Transverse colon (tissue), 4 donors: ENCODE data around the gene SDK1. TPM values are rescaled to one million over a fixed set of nuclear protein-coding genes. Genes with fewer than 3 reads are reported as not detected.

Experiments
- DNase-seq: peaks from one replicate; pipeline ENCODE4 v3.0.0-alpha.2; 2019
- H3K27ac ChIP-seq, 4 donors: fragments of 200-600 bp; sonication (generic); 2 replicates each; pipeline ENCODE4 v1.5.1; 2016 to 2018; ENCODE audit warnings: inconsistent platforms in 4 of 4
- H3K27me3 ChIP-seq: fragments of 200-600 bp; sonication (generic); 2 replicates; pipeline ENCODE4 v1.5.1; 2017; ENCODE audit warnings: inconsistent platforms
- H3K36me3 ChIP-seq, 4 donors: fragments of 200-600 bp; sonication (generic); 2 replicates each; pipeline ENCODE4 v1.5.1; 2017 to 2019; ENCODE audit warnings: inconsistent platforms in 4 of 4
- H3K4me1 ChIP-seq, 4 donors: fragments of 200-600 bp; sonication (generic); 2 replicates each; pipeline ENCODE4 v1.5.1; 2017 to 2020; ENCODE audit warnings: inconsistent platforms in 4 of 4
- H3K4me3 ChIP-seq, 4 donors: fragments of 200-600 bp; sonication (generic); 1 replicate in 1 of 4; 2 replicates in 3 of 4; pipeline versions ENCODE4 v1.5.1 to v1.6.1; 2017 to 2019; ENCODE audit warnings: inconsistent platforms in 4 of 4
- H3K9me3 ChIP-seq, 2 donors: fragments of 200-600 bp; sonication (generic); 2 replicates each; pipeline ENCODE4 v1.5.1; 2017 to 2019; ENCODE audit warnings: inconsistent platforms in 2 of 2
- CTCF ChIP-seq, 5 experiments: fragments of 200-600 bp in 3 of 5; fragments of 450-650 bp in 2 of 5; sonication (generic) in 3 of 5; IDR thresholded peaks; 1 replicate in 2 of 5; 2 replicates in 3 of 5; pipeline ENCODE4 v1.5.1; 2016 to 2017; ENCODE audit warnings: antibody characterized with exemption in 5 of 5, inconsistent platforms in 3 of 5, mild to moderate bottlenecking in 2 of 5, moderate library complexity in 1 of 5
- EP300 ChIP-seq: sonication (generic); formaldehyde crosslinking; IDR thresholded peaks from one replicate; pipeline ENCODE4 v1.6.1; 2017; ENCODE audit warnings: antibody characterized with exemption, low read depth
- POLR2A ChIP-seq: fragments of 450-650 bp; IDR thresholded peaks from one replicate; pipeline ENCODE4 v1.6.1; 2016; ENCODE audit warnings: antibody characterized with exemption, mild to moderate bottlenecking, moderate library complexity
- POLR2AphosphoS5 ChIP-seq, 3 donors: sonication (generic); formaldehyde crosslinking; IDR thresholded peaks; one replicate each; pipeline ENCODE4 v1.6.1; 2016; ENCODE audit warnings: antibody characterized with exemption in 3 of 3
- WGBS, 2 donors: methylation state at CpG; one replicate each; pipeline ENCODE4 v1.1.5; 2018; ENCODE audit warnings: low coverage in 1 of 2; 5-methylcytosine and 5-hydroxymethylcytosine counted together
- in situ Hi-C, 4 donors: fragments of 200-750 bp; cut with MboI; loops; one replicate each; pipeline versions ENCODE4 v1.15.0 to v1.15.1; 2017; ENCODE audit warnings: low sequenced_read_pairs in 3 of 4, low pct_ligation_motif_present in 1 of 4, low pct_unique_long_range_greater_than_20kb in 1 of 4
- intact Hi-C: fragments of 100-400 bp; cut with DNase I; formaldehyde crosslinking; loops from one replicate; pipeline ENCODE4 v1.15.1; 2023; ENCODE audit warnings: low total_unique reads
- total RNA-seq, 4 donors: library from RNA; depleted of rRNA; stranded (reverse); fragments of >200 nt; gene quantifications; one replicate each; pipeline ENCODE4 v1.1.0, GENCODE V29; 2016

The SDK1 gene
- total RNA-seq, 4 donors from 2014 or later, result 4.0 to 8.6 (median 5.4) TPM

- no peak overlapping the region for H3K27ac ChIP-seq
- no peak for TF ChIP-seq POLR2A
- no peak for TF ChIP-seq POLR2AphosphoS5 (IDR thresholded peaks at IDR 0.05)
- TF ChIP-seq EP300, result no peak
- TF ChIP-seq CTCF (IDR thresholded peaks at IDR 0.05), result no peak
- DNase-seq, result no peak
- intact Hi-C loops (no loop called here), in situ Hi-C loops (no loop called here)
- H3K4me1 ChIP-seq, result no peaks in the 10 kb centered on the region
- no peaks in the 10 kb centered on the region for H3K36me3 ChIP-seq
- 80 to 95% methylated on average over 1 to 29 of the region's 34 CpGs for WGBS, 2 donors
- no peaks in the 10 kb centered on the region for H3K9me3 ChIP-seq
- no peaks in the 10 kb centered on the region for H3K27me3 ChIP-seq
- no peak overlapping the region for H3K4me3 ChIP-seq
Observed at GRCh38 chr7:4175346-4175973, 874.4 kb downstream of the SDK1 start.

- H3K4me3 ChIP-seq, result no peak overlapping the region
- H3K36me3 ChIP-seq, result no peaks in the 10 kb centered on the region
- no peak overlapping the region for H3K27ac ChIP-seq
- no peaks in the 10 kb centered on the region for H3K27me3 ChIP-seq
- in situ Hi-C loops, result no loop called here
- DNase-seq, result no peak
- intact Hi-C loops, result no loop called here
- 89% methylated on average over 6 of the region's 6 CpGs; no CpG with 5 or more reads in 1 of the 2 donors for WGBS, 2 donors
- TF ChIP-seq POLR2A, result no peak
- TF ChIP-seq CTCF (IDR thresholded peaks at IDR 0.05), result no peak
- no peak for TF ChIP-seq POLR2AphosphoS5 (IDR thresholded peaks at IDR 0.05)
- no peak for TF ChIP-seq EP300
- H3K4me1 ChIP-seq, result no peaks in the 10 kb centered on the region
- H3K9me3 ChIP-seq, result no peaks in the 10 kb centered on the region
Observed at GRCh38 chr7:4177001-4177400, 875.9 kb downstream of the SDK1 start.

GRCh38 chr7:4178416-4178815 is 877.4 kb downstream of the SDK1 start:
- H3K27me3 ChIP-seq, result no peaks in the 10 kb centered on the region
- no peak overlapping the region for H3K27ac ChIP-seq
- no peak overlapping the region for H3K4me3 ChIP-seq
- TF ChIP-seq EP300 (no peak), POLR2A (no peak), CTCF (IDR thresholded peaks at IDR 0.05) (no peak), POLR2AphosphoS5 (IDR thresholded peaks at IDR 0.05) (no peak)
- intact Hi-C loops, result no loop called here
- DNase-seq, result no peak
- H3K4me1 ChIP-seq, result no peaks in the 10 kb centered on the region
- in situ Hi-C loops, result no loop called here
- H3K9me3 ChIP-seq, result no peaks in the 10 kb centered on the region
- H3K36me3 ChIP-seq, result no peaks in the 10 kb centered on the region
- 95% methylated on average over 16 of the region's 16 CpGs; no CpG with 5 or more reads in 1 of the 2 donors for WGBS, 2 donors

GRCh38 chr7:4178916-4179687 is 878.0 kb downstream of the SDK1 start:
- 91% methylated on average over 23 of the region's 23 CpGs; no CpG with 5 or more reads in 1 of the 2 donors for WGBS, 2 donors
- H3K4me1 ChIP-seq, result no peaks in the 10 kb centered on the region

More at GRCh38 chr7:4178916-4179687, 878.0 kb downstream of the SDK1 start:
- Histone ChIP-seq H3K27me3 (no peaks in the 10 kb centered on the region), H3K9me3 (no peaks in the 10 kb centered on the region), H3K27ac (no peak overlapping the region), H3K4me3 (no peak overlapping the region), H3K36me3 (no peaks in the 10 kb centered on the region)
- no peak for TF ChIP-seq POLR2A
- intact Hi-C loops (no loop called here), in situ Hi-C loops (no loop called here)
- no peak for DNase-seq
